Measurements from ENCODE around the gene PIGP.
"Not testable (repeated sequence)": the region's sequence is repeated elsewhere in the genome, so short reads cannot be mapped to it uniquely, and the experiment has no call there.

PIGP gene

GRCh38 chr21:37059181-37059580 is 13.7 kb downstream of the PIGP start:
- H3K27me3 ChIP-seq (ENCODE audit: control insufficient read depth, insufficient read depth, low read length), result no peaks in the 10 kb centered on the region
- no peak overlapping the region for H3K4me3 ChIP-seq (ENCODE audit: low read length)
- no peaks in the 10 kb centered on the region for H3K36me3 ChIP-seq (ENCODE audit: insufficient read depth, low read length)
- H3K9me3 ChIP-seq (replicated peaks; ENCODE audit: low read length), result no peaks in the 10 kb centered on the region
- no peak overlapping the region for H3K4me2 ChIP-seq (ENCODE audit: low read length)
- peaks cover 22% of the 10 kb centered on the region for H3K4me1 ChIP-seq (ENCODE audit: control insufficient read depth, insufficient read depth, low read length)
- H3K9ac ChIP-seq (ENCODE audit: low read depth, low read length), result no peak overlapping the region

GRCh38 chr21:37058261-37058660 is 14.6 kb downstream of the PIGP start:
- H3K9me3 ChIP-seq (replicated peaks; ENCODE audit: low read length), result no peaks in the 10 kb centered on the region
- peaks cover 22% of the 10 kb centered on the region for H3K4me1 ChIP-seq (ENCODE audit: control insufficient read depth, insufficient read depth, low read length)
- no peaks in the 10 kb centered on the region for H3K36me3 ChIP-seq (ENCODE audit: insufficient read depth, low read length)
- H3K4me3 ChIP-seq (ENCODE audit: low read length), result no peak overlapping the region
- H3K9ac ChIP-seq (ENCODE audit: low read depth, low read length), result no peak overlapping the region
- peaks cover 5% of the 10 kb centered on the region for H3K27me3 ChIP-seq (ENCODE audit: control insufficient read depth, insufficient read depth, low read length)
- no peak overlapping the region for H3K4me2 ChIP-seq (ENCODE audit: low read length)

GRCh38 chr21:37057614-37058013 is 15.3 kb downstream of the PIGP start:
- no peaks in the 10 kb centered on the region for H3K36me3 ChIP-seq (ENCODE audit: insufficient read depth, low read length)
- H3K4me3 ChIP-seq (ENCODE audit: low read length), result no peak overlapping the region
- no peak overlapping the region for H3K4me2 ChIP-seq (ENCODE audit: low read length)
- H3K4me1 ChIP-seq (ENCODE audit: control insufficient read depth, insufficient read depth, low read length), result peaks cover 22% of the 10 kb centered on the region
- H3K9me3 ChIP-seq (replicated peaks; ENCODE audit: low read length), result no peaks in the 10 kb centered on the region
- H3K9ac ChIP-seq (ENCODE audit: low read depth, low read length), result no peak overlapping the region
- H3K27me3 ChIP-seq (ENCODE audit: control insufficient read depth, insufficient read depth, low read length), result peaks cover 6% of the 10 kb centered on the region

GRCh38 chr21:37055271-37055855 is 17.5 kb downstream of the PIGP start:
- H3K4me2 ChIP-seq (ENCODE audit: low read length), result no peak overlapping the region
- peaks cover 6% of the 10 kb centered on the region for H3K27me3 ChIP-seq (ENCODE audit: control insufficient read depth, insufficient read depth, low read length)
- peaks cover 5% of the 10 kb centered on the region for H3K4me1 ChIP-seq (ENCODE audit: control insufficient read depth, insufficient read depth, low read length)
- H3K36me3 ChIP-seq (ENCODE audit: insufficient read depth, low read length), result no peaks in the 10 kb centered on the region
- H3K9me3 ChIP-seq (replicated peaks; ENCODE audit: low read length), result no peaks in the 10 kb centered on the region
- no peak overlapping the region for H3K9ac ChIP-seq (ENCODE audit: low read depth, low read length)
- H3K4me3 ChIP-seq (ENCODE audit: low read length), result no peak overlapping the region

- H3K27me3 ChIP-seq (ENCODE audit: control insufficient read depth, insufficient read depth, low read length), result peaks cover 17% of the 10 kb centered on the region
- H3K4me2 ChIP-seq (ENCODE audit: low read length); H3K9ac ChIP-seq (ENCODE audit: low read depth, low read length); H3K36me3 ChIP-seq (ENCODE audit: insufficient read depth, low read length); H3K4me3 ChIP-seq (ENCODE audit: low read length); H3K4me1 ChIP-seq (ENCODE audit: control insufficient read depth, insufficient read depth, low read length); H3K9me3 ChIP-seq (replicated peaks; ENCODE audit: low read length): not testable (repeated sequence)
Measured at GRCh38 chr21:37049741-37050140, 23.1 kb downstream of the PIGP start.

- peaks cover 11% of the 10 kb centered on the region for H3K27me3 ChIP-seq (ENCODE audit: control insufficient read depth, insufficient read depth, low read length)
- no peaks in the 10 kb centered on the region for H3K9me3 ChIP-seq (replicated peaks; ENCODE audit: low read length)
- H3K9ac ChIP-seq (ENCODE audit: low read depth, low read length), result no peak overlapping the region
- no peaks in the 10 kb centered on the region for H3K36me3 ChIP-seq (ENCODE audit: insufficient read depth, low read length)
- no peak overlapping the region for H3K4me3 ChIP-seq (ENCODE audit: low read length)
- H3K4me2 ChIP-seq (ENCODE audit: low read length), result no peak overlapping the region
- H3K4me1 ChIP-seq (ENCODE audit: control insufficient read depth, insufficient read depth, low read length), result no peaks in the 10 kb centered on the region
Measured at GRCh38 chr21:37047079-37047478, 25.8 kb downstream of the PIGP start.

GRCh38 chr21:37045556-37045955 is 27.3 kb downstream of the PIGP start:
- Histone ChIP-seq H3K4me2 (ENCODE audit: low read length) (no peak overlapping the region), H3K36me3 (ENCODE audit: insufficient read depth, low read length) (no peaks in the 10 kb centered on the region), H3K27me3 (ENCODE audit: control insufficient read depth, insufficient read depth, low read length) (peaks cover 11% of the 10 kb centered on the region), H3K9me3 (replicated peaks; ENCODE audit: low read length) (no peaks in the 10 kb centered on the region), H3K4me3 (ENCODE audit: low read length) (no peak overlapping the region), H3K9ac (ENCODE audit: low read depth, low read length) (no peak overlapping the region), H3K4me1 (ENCODE audit: control insufficient read depth, insufficient read depth, low read length) (no peaks in the 10 kb centered on the region)

- Histone ChIP-seq H3K9me3 (replicated peaks; ENCODE audit: low read length) (no peaks in the 10 kb centered on the region), H3K36me3 (ENCODE audit: insufficient read depth, low read length) (no peaks in the 10 kb centered on the region), H3K4me3 (ENCODE audit: low read length) (no peak overlapping the region), H3K4me1 (ENCODE audit: control insufficient read depth, insufficient read depth, low read length) (no peaks in the 10 kb centered on the region), H3K9ac (ENCODE audit: low read depth, low read length) (no peak overlapping the region), H3K27me3 (ENCODE audit: control insufficient read depth, insufficient read depth, low read length) (peaks cover 11% of the 10 kb centered on the region), H3K4me2 (ENCODE audit: low read length) (no peak overlapping the region)
Measured at GRCh38 chr21:37045149-37045548, 27.7 kb downstream of the PIGP start.

- Histone ChIP-seq H3K9ac (ENCODE audit: low read depth, low read length) (no peak overlapping the region), H3K36me3 (ENCODE audit: insufficient read depth, low read length) (no peaks in the 10 kb centered on the region), H3K9me3 (replicated peaks; ENCODE audit: low read length) (no peaks in the 10 kb centered on the region), H3K4me2 (ENCODE audit: low read length) (no peak overlapping the region), H3K4me1 (ENCODE audit: control insufficient read depth, insufficient read depth, low read length) (no peaks in the 10 kb centered on the region), H3K27me3 (ENCODE audit: control insufficient read depth, insufficient read depth, low read length) (peaks cover 11% of the 10 kb centered on the region), H3K4me3 (ENCODE audit: low read length) (no peak overlapping the region)
Measured at GRCh38 chr21:37044643-37045042, 28.2 kb downstream of the PIGP start.

GRCh38 chr21:37043818-37044217 is 29.1 kb downstream of the PIGP start:
- H3K9me3 ChIP-seq (replicated peaks; ENCODE audit: low read length), result no peaks in the 10 kb centered on the region
- no peak overlapping the region for H3K4me3 ChIP-seq (ENCODE audit: low read length)
- H3K4me2 ChIP-seq (ENCODE audit: low read length), result no peak overlapping the region
- peaks cover 9% of the 10 kb centered on the region for H3K27me3 ChIP-seq (ENCODE audit: control insufficient read depth, insufficient read depth, low read length)
- H3K9ac ChIP-seq (ENCODE audit: low read depth, low read length), result no peak overlapping the region
- H3K4me1 ChIP-seq (ENCODE audit: control insufficient read depth, insufficient read depth, low read length), result no peaks in the 10 kb centered on the region
- H3K36me3 ChIP-seq (ENCODE audit: insufficient read depth, low read length), result no peaks in the 10 kb centered on the region

- Histone ChIP-seq H3K4me2 (ENCODE audit: low read length) (no peak overlapping the region), H3K9me3 (replicated peaks; ENCODE audit: low read length) (no peaks in the 10 kb centered on the region), H3K4me1 (ENCODE audit: control insufficient read depth, insufficient read depth, low read length) (no peaks in the 10 kb centered on the region), H3K27me3 (ENCODE audit: control insufficient read depth, insufficient read depth, low read length) (peaks cover 6% of the 10 kb centered on the region), H3K36me3 (ENCODE audit: insufficient read depth, low read length) (no peaks in the 10 kb centered on the region), H3K4me3 (ENCODE audit: low read length) (no peak overlapping the region), H3K9ac (ENCODE audit: low read depth, low read length) (no peak overlapping the region)
Measured at GRCh38 chr21:37041706-37042271, 31.1 kb downstream of the PIGP start.

GRCh38 chr21:37040212-37040611 is 32.7 kb downstream of the PIGP start:
- Histone ChIP-seq H3K4me1 (ENCODE audit: control insufficient read depth, insufficient read depth, low read length) (no peaks in the 10 kb centered on the region), H3K36me3 (ENCODE audit: insufficient read depth, low read length) (no peaks in the 10 kb centered on the region), H3K9ac (ENCODE audit: low read depth, low read length) (no peak overlapping the region), H3K9me3 (replicated peaks; ENCODE audit: low read length) (no peaks in the 10 kb centered on the region), H3K4me3 (ENCODE audit: low read length) (no peak overlapping the region), H3K27me3 (ENCODE audit: control insufficient read depth, insufficient read depth, low read length) (no peaks in the 10 kb centered on the region), H3K4me2 (ENCODE audit: low read length) (no peak overlapping the region)

Measured in skeletal muscle satellite cell (primary cell).